HG02610 (cell line): ENCODE measurements around the gene SHF.
A peak's percentile ranks its signal among the peaks of the same experiment; 100 is the strongest.

Experiments
- ATAC-seq: cut with Tn5 transposase; IDR thresholded peaks from one replicate; pipeline ENCODE4 v1.9.1; 2021; ENCODE audit warnings: mild to moderate bottlenecking, moderate library complexity; ENCODE audit not compliant: unreplicated experiment

SHF gene

DNA sequence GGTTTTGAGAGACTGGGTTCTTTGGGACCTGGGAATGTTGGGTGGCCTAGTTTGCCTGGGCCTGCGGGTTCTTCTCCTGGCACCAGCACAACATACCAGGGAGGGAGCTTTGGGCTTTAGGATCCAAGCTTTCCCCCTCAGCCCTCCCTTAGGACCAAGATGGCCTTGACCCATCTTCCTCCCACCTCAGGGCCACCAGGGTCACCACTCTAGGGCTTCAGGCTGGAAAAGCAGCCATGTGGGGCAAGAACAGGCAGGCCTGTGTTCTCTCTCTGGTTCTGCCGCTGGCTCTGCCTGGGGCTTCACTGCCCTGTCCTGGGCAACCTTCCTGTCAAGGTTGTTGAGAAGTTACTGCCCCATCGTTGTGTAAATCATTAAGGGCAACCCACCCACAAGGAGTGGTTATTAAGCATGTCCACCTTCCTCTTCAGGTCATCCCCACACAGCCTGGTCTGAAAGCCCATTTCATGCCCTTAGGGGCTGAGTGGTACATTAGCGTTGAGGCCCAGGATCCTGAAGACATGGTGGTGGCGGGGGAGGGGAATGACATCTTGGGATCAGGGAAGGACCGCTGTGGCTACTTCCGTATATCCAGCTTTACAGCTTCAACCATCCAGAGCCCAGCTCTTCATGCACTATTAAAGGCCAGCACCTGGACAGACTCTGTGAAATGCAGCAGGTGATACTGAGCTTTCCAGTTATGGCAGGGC lies 57.3 kb downstream of the SHF start:
- ATAC-seq, result no peak

DNA sequence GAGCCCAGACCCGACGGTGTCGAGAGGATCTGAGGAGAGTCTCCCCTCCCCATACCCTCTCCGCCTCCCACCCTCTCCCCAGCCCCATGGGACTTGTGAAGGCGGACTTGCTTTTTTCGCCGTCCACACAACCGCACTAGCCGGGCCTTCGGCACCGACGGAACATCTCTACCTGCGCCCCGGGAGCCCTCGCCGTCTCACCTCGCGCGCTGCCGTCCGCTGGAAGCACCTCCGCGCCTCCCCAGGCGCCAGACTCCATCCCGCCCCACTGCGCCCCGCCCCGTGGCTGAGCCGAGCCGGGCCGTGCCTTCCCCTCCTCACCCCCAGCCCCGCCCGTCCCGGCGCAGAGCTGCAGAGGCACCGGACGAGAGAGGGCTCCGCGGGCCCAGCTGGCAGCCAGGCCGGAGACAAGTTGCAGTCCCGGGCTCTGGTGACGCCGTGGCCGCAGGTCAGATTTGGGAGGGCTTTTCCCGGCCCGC lies 58.1 kb downstream of the SHF start, which contains the start of the genes DUOX1 and DUOXA1:
TSS of gene DUOX1 (plus strand) at position 344 of the 479 bp plus-strand sequence. CDS start 1,973 bp downstream, outside the sequence.
TSS of gene DUOXA1 (minus strand) at position 229 of the 479 bp plus-strand sequence. CDS start 6,865 bp downstream, outside the sequence.
- ATAC-seq, result no peak

DNA sequence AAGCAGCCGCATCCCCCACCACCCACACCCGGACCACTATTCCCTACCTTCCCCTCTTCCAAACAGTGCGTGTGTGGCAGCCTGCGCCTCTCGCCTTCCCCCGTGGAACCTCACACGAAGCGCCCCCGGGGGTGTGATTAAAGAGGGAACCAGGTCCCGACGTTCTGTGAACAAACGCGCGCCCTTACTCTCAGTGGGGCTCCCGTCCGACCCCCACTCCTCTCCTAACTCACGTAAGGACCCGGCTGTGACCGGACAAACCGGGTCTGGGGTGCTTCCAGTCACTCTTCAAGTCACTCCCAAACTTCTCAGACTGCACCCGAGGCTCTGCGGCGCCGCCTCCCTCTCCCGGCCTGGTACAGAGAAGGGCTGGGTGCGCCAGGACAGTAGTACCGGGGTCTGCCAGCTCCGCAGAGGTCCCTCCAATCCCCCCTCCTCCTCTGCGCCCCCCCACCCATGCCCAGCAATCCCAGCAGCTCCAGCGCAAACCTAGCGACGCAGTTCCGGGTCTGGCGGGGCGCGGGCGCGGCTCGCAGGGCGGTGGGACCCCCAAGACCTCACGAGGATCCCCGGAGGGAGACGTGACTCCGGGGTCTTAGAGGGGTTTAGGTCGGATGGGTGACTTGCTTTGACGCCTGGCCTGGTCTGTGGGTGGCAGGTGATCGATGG lies 58.7 kb downstream of the SHF start:
- ATAC-seq, result no peak

DNA sequence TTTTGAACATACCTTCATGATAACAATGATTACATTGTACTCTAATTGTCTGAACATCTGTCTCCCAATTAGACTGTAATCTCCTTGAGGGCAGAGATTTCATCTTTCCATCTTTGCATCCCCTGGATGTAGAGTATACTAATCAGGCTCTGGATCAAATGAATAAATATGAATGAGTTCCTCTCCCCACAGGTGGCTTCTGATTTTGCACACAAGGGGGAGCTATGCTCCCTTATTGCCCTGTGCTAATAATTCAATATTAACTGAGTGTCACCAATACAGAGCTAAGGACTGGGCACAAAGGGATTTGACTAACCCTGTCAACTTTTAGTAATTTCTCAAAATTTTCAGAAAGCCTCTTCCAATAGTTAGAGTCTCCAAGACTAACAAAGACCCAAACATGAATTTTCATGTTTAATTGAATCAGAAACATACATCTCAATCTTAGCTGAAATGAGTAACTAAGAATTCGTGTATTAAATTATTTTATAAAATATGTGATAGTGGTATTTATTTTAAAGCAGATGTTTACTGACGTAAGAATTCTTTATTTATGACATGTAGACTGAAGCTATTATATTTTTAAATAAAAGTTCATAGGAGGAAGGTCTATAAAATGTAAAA lies 61.1 kb downstream of the SHF start:
- no peak for ATAC-seq

DNA sequence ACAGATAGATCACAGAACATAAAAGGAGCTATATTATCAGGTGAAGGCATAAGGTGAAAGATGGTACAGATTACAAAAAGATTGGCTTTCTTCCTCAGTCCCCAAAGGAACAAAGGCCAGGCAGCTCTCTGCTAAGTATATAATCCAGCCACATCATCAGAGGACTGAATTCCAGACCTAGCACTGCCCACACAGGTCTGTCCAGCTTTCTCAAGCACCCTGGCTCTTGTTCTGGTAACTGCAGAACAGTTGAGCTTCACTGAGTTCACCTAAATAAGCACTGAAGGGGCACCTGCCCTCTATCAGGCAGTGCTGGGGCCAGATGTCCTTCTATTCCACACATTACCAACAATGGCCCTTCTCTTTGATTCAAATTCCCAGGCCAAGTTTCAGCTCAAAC lies 64.4 kb downstream of the SHF start:
- ATAC-seq, result no peak

DNA sequence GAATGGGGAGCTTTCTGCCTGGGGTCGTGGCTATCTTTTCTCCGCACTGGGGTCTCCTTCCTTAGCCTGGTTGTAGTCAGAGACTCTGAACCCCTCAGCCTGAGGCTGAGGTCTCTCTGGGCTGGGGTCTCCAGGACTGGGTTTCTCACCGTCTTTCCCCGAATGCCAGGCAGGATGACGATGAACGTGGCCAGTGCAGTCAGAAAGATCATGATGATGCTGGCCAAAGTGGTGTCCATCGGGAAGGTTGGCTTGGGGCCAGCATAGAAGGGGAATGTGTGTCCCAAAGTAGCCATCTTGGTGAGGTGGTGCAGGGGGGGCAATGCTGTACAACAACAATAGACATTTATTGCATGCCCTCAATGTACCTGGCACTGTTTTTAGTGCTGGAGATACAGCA lies 65.0 kb downstream of the SHF start:
- ATAC-seq, result no peak

DNA sequence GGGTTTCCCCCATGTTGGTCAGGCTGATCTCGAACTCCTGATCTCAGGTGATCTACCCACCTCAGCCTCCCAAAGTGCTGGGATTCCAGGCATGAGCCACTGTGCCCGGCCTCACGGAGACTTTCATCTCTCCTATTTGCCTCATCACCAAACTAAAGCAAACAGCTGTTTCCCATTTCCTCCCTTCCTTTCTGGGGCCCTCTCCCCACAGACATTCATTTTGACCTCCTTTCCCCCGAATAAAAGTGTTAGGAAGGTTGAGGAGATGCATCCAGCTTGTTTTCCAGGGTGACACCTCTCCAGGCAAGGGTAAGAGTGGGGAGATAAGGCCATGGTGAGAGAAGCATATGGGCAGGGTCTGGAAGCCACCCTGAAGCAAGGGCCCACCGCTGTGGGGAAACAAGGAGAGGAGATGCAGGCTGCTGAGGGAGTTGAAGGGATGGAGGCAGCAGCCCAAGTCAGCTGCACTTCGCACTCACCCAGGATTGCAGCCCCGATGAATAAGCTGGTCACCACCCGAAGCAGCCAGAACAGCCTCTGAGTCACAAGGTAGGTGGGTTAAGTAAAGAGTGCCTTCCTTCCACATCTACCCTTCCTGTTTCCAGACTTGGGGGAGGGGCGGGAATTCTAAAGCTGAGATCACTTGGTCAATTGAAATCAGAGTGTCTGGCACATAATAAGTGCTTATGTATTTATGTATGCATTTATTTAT lies 65.9 kb downstream of the SHF start:
- ATAC-seq, result no peak

DNA sequence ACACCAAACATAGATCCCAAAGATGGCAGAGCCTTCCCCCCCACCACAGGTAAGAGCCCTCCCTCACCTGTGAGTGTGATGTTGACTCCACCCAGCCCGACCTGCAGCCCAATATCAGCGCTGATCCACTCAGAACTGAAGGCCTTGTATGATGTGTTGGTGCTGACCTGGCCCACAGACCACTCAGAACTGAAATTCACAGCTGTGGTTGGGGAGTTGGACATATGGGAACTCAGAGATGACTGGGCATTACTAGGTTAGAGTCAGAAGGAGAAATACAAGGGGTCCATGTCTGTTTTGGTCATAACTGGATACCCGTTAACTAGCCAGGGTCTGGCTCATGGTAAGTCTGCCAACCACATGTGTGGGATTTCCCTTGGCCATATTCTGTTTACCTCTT lies 66.7 kb downstream of the SHF start:
- peak; percentile 54 for ATAC-seq

DNA sequence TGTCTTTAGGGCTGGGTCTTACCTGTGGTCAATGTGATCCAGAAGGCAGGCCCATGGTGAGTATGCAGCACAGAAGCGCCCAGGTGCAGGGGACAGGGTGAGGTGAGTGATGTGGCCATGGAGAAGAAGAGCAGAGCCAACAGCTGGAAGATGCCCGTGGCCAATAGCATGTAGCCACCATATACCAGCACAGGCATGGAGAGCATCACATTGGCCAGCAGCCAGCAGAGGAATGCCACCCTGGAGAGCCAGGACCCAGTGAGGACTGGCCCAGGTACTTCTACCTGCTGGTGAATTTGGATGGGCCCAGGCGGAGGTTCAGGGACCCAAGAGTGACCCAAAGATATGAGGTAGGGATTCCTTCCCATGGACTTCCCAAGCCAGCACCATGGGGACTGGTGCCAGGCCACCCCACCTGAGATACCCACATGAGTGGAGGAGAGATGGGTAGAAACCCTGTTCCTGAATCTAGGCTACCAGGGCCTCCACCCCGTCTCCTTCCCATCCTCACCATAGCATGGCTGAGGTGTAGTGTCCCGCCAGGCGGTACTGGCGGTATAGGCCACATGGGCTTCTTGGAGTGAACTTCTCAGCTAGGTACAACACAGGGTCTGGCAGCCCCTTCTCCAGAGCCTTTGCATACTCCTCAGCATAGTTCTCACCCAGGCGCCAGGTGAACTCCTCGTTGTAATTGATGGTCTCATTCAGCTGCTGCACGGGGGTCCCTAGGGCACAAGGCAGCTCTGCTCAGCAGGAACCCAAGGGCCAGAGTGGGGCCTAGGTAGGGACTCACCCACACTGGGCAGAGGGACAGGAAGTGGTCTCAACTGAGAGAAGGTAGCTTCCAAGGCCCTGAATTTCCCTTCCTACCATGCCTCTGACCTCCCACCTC lies 67.4 kb downstream of the SHF start:
- ATAC-seq, result no peak

DNA sequence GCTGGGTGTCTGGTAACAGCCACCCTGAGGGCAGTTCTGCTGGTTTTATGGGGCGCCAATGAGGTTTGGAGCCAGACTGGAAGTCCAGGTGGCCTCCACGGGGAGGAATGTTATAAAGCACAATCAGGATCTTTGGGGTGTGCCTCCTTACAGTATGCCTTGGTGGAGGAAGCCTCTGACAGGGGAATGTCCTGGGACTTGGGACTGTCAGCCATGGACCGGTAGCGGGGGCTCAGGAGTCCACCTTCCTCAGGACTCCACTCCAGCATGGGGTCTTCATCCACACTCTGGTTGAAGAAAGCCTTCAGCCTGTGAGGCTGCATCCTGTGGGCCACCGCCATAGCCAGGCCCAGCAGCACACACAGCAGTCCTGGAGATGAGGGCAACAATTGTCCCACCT lies 68.8 kb downstream of the SHF start:
- ATAC-seq, result no peak

DNA sequence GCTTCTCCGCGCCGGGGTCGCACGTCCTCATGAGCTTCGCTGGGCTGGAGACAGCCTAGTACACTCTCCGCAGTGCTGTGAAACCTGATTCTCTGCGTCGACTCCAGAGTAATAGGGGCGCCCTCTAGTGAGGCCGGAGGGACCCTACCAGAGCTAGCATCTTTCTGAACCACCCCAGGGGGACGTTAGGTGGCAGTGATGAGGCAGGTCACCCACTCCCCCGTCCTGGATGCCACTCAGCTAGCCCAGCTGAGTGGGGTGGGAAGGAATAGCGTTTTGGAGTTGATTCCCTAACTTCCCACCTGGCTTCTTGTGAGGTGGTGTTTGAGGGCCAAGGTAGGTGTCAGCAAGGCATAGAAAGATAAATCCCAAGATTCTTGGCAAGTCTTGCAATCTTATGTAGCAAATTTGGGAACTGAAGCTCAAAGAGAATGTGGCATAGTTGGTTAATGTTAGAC lies 69.6 kb downstream of the SHF start:
- peak; percentile 94 for ATAC-seq

DNA sequence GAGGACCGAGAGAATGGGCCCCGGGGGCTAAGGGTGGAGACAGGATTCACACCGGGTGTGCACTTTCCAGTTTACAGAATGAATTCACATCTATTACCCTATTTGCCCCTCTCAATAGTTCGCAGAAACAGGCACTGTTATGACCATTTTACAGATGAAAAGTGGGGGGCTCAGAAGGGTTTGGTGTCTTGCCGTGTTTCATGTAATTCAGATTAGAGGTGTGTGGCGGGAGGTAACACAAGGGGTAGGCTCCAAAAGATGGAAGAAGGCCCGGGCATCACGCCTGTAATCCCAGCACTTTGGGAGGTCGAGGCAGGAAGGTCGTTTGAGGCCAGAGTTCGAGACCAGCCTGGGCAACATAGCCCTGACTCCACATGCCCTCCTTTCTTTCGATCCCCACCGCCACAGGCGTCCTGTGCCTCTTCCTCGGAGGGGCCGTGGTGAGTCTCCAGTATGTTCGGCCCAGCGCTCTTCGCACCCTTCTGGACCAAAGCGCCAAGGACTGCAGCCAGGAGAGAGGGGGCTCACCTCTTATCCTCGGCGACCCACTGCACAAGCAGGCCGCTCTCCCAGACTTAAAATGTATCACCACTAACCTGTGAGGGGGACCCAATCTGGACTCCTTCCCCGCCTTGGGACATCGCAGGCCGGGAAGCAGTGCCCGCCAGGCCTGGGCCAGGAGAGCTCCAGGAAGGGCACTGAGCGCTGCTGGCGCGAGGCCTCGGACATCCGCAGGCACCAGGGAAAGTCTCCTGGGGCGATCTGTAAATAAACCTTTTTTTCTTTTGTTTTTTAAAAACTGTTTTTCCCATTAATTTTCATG lies 70.2 kb downstream of the SHF start:
- ATAC-seq, result peak; percentile 3
